Mesendoderm (in vitro differentiated cells): ENCODE data around the gene ADAMTS7.
"Not testable (repeated sequence)": the region's sequence is repeated elsewhere in the genome, so short reads cannot be mapped to it uniquely, and the experiment has no call there.

Experiments
- DNase-seq: peaks from one replicate; pipeline ENCODE4 v3.0.0; 2013
- H2AK5ac ChIP-seq: 2 replicates; pipeline ENCODE4 v1.6.1; 2013; ENCODE audit warnings: low read length, inconsistent platforms
- H2BK120ac ChIP-seq: 2 replicates; pipeline ENCODE4 v1.6.1; 2013; ENCODE audit warnings: low read depth, mild to moderate bottlenecking, low read length, moderate library complexity, mixed read lengths
- H2BK15ac ChIP-seq: replicated peaks from 2 replicates; pipeline ENCODE4 v1.6.1; 2013; ENCODE audit warnings: low read depth, mild to moderate bottlenecking, moderate library complexity
- H2BK5ac ChIP-seq: 2 replicates; pipeline ENCODE4 v1.6.1; 2013; ENCODE audit warnings: low read length, inconsistent platforms
- H3K18ac ChIP-seq: 2 replicates; pipeline ENCODE4 v1.6.1; 2013; ENCODE audit warnings: mild to moderate bottlenecking, low read length, mixed read lengths
- H3K23ac ChIP-seq: one replicate; pipeline ENCODE4 v1.6.1; 2013; ENCODE audit warnings: low read length
- H3K27ac ChIP-seq: 2 replicates; pipeline ENCODE4 v1.5.1; 2013; ENCODE audit warnings: low read depth, mild to moderate bottlenecking, inconsistent platforms, low read length, moderate library complexity
- H3K27me3 ChIP-seq: 2 replicates; pipeline ENCODE4 v1.6.1; 2013; ENCODE audit warnings: low read length, control low read depth, mild to moderate bottlenecking, inconsistent platforms; ENCODE audit not compliant: insufficient read depth, poor library complexity
- H3K36me3 ChIP-seq: 2 replicates; pipeline ENCODE4 v1.6.1; 2013; ENCODE audit warnings: low read length, inconsistent platforms; ENCODE audit not compliant: control insufficient read depth, insufficient read depth
- H3K4ac ChIP-seq: one replicate; pipeline ENCODE4 v1.6.1; 2013; ENCODE audit warnings: low read depth, mild to moderate bottlenecking, low read length, moderate library complexity
- H3K4me1 ChIP-seq: 2 replicates; pipeline ENCODE4 v1.6.1; 2013; ENCODE audit warnings: low read depth, low read length, inconsistent platforms; ENCODE audit not compliant: control insufficient read depth
- H3K4me2 ChIP-seq: 2 replicates; pipeline ENCODE4 v1.6.1; 2013; ENCODE audit warnings: low read length
- H3K4me3 ChIP-seq: 2 replicates; pipeline ENCODE4 v1.5.1; 2013; ENCODE audit warnings: mild to moderate bottlenecking, low read length
- H3K56ac ChIP-seq: one replicate; pipeline ENCODE4 v1.6.1; 2013; ENCODE audit warnings: low read length
- H3K79me1 ChIP-seq: 2 replicates; pipeline ENCODE4 v1.6.1; 2013; ENCODE audit warnings: low read length, inconsistent platforms
- H3K79me2 ChIP-seq: 2 replicates; pipeline ENCODE4 v1.6.1; 2013; ENCODE audit warnings: mild to moderate bottlenecking, low read length; ENCODE audit not compliant: control insufficient read depth, insufficient read depth
- H3K9ac ChIP-seq: 2 replicates; pipeline ENCODE4 v1.6.1; 2013; ENCODE audit warnings: low read length, inconsistent platforms
- H4K5ac ChIP-seq: one replicate; pipeline ENCODE4 v1.6.1; 2013; ENCODE audit warnings: low read length
- H4K8ac ChIP-seq: one replicate; pipeline ENCODE4 v1.6.1; 2013; ENCODE audit warnings: low read depth, mild to moderate bottlenecking, control low read depth, low read length, moderate library complexity
- WGBS: extraction: QIAGEN DNeasy Blood & Tissue Kit; methylation state at CpG from one replicate; pipeline ENCODE4 v1.1.7; 2013; ENCODE audit warnings: low lambda C conversion rate, missing lambda C conversion rate; ENCODE audit not compliant: insufficient coverage; ENCODE audit errors: extremely low coverage; 5-methylcytosine and 5-hydroxymethylcytosine counted together

ADAMTS7 gene

DNA sequence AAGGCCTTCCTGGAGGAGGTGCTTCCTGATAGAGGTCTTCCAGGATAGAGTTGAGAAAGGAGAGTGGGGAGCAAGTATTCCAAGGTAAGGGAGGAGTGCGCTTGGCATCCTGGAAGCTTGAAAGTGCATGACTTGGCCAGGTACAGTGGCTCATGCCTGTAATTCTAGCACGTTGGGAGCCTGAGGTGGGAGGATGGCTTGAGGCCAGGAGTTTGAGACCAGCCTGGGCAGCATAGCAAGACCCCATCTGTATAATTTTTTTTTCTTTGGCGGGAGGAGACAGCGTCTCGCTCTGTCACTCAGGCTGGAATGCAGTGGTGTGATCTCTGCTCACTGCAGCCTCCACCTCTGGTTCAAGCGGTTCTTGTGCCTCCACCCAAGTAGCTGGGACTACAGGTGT, 42.2 kb upstream of the ADAMTS7 start:
- no CpG with 5 or more reads among the region's 6 CpGs for WGBS
- Histone ChIP-seq H4K5ac (no peak overlapping the region), H3K9ac (no peak overlapping the region), H3K27me3 (no peaks in the 10 kb centered on the region), H3K4ac (no peak overlapping the region), H3K56ac (no peak overlapping the region), H3K4me2 (no peak overlapping the region), H4K8ac (no peak overlapping the region), H2BK5ac (no peak overlapping the region), H3K79me1 (no peaks in the 10 kb centered on the region), H2BK15ac (no peak overlapping the region), H2BK120ac (no peak overlapping the region), H3K4me1 (no peaks in the 10 kb centered on the region), H3K4me3 (no peak overlapping the region), H2AK5ac (no peak overlapping the region), H3K18ac (no peak overlapping the region), H3K27ac (no peak overlapping the region), H3K36me3 (no peaks in the 10 kb centered on the region), H3K23ac (no peak overlapping the region), H3K79me2 (no peaks in the 10 kb centered on the region)
- DNase-seq, result no peak

DNA sequence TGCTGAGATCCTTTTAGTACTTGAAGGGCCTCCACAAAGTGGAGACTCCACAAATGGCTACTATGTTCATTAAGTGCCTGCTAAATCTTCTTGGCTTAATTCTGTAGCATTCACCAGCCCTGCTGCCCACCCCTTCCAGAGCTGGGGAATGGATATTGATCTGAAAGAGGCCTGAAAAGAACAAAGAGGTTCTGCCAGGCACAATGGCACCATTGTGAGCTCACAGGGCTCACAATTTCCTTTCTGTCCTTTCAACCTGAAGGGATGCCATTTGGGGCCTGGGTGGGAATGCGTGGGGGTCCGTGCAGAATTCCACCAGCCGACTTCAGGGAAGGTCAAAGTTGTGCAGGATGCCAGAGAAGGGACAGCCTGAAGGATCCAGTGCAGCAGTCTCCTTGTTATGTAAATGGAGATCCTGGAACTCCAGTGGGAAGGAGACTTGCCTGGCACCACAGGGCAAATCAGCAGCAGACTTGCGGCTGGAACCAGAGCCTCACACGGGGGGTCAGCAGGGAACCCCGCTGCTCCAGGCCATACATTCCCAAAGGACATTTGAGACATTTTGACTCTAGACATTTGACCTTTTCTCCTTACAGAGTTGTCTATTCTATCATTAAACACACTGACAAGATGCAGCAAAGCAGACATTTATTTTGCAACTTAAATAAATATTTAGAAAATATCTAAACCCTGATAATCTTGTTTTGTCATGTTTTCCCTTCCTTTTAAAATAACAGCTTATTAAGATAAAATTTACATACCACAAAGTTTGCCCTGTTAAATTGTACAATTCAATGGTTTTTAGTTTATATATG, 39.9 kb upstream of the ADAMTS7 start:
- H3K4ac ChIP-seq, result no peak overlapping the region
- no peak overlapping the region for H3K9ac ChIP-seq
- no peak overlapping the region for H3K23ac ChIP-seq
- H2BK15ac ChIP-seq, result no peak overlapping the region
- H4K8ac ChIP-seq, result no peak overlapping the region
- no peaks in the 10 kb centered on the region for H3K27me3 ChIP-seq
- no peak overlapping the region for H2BK120ac ChIP-seq
- WGBS, result no CpG with 5 or more reads among the region's 6 CpGs
- no peak overlapping the region for H3K27ac ChIP-seq
- no peaks in the 10 kb centered on the region for H3K79me2 ChIP-seq
- H3K4me3 ChIP-seq, result no peak overlapping the region
- H3K56ac ChIP-seq, result no peak overlapping the region
- H3K4me2 ChIP-seq, result no peak overlapping the region
- no peaks in the 10 kb centered on the region for H3K79me1 ChIP-seq
- no peak overlapping the region for H3K18ac ChIP-seq
- H3K4me1 ChIP-seq, result no peaks in the 10 kb centered on the region
- H2BK5ac ChIP-seq, result no peak overlapping the region
- no peak for DNase-seq
- H2AK5ac ChIP-seq, result no peak overlapping the region
- no peak overlapping the region for H4K5ac ChIP-seq
- no peaks in the 10 kb centered on the region for H3K36me3 ChIP-seq

DNA sequence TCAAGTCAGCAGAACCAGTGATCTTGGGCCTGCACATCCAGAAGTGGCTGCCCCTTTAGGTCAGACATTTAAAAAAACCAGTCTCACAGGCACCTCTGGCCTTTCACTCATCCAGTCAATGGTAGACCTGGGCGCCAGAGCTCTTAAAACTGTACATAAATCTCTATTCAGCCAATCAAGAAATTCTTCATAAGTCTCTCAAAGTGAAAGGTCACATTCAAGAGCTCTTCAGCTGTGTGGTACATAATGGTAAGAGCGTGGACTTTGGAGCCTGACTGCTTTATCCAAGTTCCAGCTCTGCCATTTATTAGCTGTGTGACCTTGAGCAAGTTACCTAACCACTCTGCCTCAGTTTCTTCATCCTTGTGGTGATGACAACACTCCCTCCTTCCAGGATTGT, 39.1 kb upstream of the ADAMTS7 start:
- Histone ChIP-seq H3K9ac (no peak overlapping the region), H3K4ac (no peak overlapping the region), H3K4me1 (no peaks in the 10 kb centered on the region), H3K27me3 (no peaks in the 10 kb centered on the region), H3K18ac (no peak overlapping the region), H3K27ac (no peak overlapping the region), H3K79me1 (no peaks in the 10 kb centered on the region), H4K5ac (no peak overlapping the region), H3K36me3 (no peaks in the 10 kb centered on the region), H2BK15ac (no peak overlapping the region), H2AK5ac (no peak overlapping the region), H2BK5ac (no peak overlapping the region), H3K23ac (no peak overlapping the region), H4K8ac (no peak overlapping the region), H3K4me2 (no peak overlapping the region), H3K4me3 (no peak overlapping the region), H2BK120ac (no peak overlapping the region), H3K79me2 (no peaks in the 10 kb centered on the region), H3K56ac (no peak overlapping the region)
- no peak for DNase-seq
- no CpG with 5 or more reads among the region's 2 CpGs for WGBS

DNA sequence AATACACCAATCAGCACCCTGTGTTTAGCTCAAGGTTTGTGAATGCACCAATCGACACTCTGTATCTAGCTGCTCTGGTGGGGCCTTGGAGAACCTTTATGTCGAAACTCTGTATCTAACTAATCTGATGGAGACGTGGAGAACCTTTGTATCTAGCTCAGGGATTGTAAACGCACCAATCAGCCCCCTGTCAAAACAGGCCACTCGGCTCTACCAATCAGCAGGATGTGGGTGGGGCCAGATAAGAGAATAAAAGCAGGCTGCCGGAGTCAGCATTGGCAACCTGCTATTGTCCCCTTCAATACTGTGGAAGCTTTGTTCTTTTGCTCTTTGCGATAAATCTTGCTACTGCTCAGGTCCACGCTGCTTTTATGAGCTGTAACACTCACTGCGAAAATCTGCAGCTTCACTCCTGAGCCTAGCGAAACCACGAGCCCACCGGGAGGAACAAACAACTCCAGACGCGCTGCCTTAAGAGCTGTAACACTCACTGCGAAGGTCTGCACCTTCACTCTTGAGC, 36.2 kb upstream of the ADAMTS7 start:
- H3K56ac ChIP-seq, H2AK5ac ChIP-seq, H3K4me3 ChIP-seq, H4K8ac ChIP-seq, H3K79me1 ChIP-seq, H4K5ac ChIP-seq, H2BK15ac ChIP-seq, H3K36me3 ChIP-seq, H3K27me3 ChIP-seq, H3K27ac ChIP-seq, H3K4ac ChIP-seq, H2BK120ac ChIP-seq, DNase-seq, H3K9ac ChIP-seq, H3K18ac ChIP-seq, H3K4me1 ChIP-seq, H3K79me2 ChIP-seq, H3K23ac ChIP-seq, H3K4me2 ChIP-seq, H2BK5ac ChIP-seq: not testable (repeated sequence)
- WGBS, result no CpG with 5 or more reads among the region's 15 CpGs

DNA sequence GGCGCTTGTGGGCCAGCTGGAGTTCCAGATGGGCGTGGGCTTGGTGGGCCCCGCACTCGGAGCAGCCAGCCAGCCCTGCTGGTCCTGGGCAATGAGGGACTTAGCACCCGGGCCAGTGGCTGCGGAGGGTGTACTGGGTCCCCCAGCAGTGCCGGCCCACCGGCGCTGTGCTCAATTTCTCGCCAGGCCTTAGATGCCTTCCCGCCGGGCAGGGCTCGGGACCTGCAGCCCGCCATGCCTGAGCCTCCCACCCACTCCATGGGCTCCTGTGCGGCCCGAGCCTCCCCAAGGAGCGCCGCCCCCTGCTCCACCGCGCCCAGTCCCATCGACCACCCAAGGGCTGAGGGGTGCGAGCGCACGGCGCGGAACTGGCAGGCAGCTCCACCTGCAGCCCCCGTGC, 35.6 kb upstream of the ADAMTS7 start:
- not testable (repeated sequence) for H2BK120ac ChIP-seq, H3K23ac ChIP-seq, H3K4ac ChIP-seq, H3K27me3 ChIP-seq, H3K56ac ChIP-seq, H2BK5ac ChIP-seq, H3K4me3 ChIP-seq, H3K4me2 ChIP-seq, H2AK5ac ChIP-seq, H3K9ac ChIP-seq, H3K36me3 ChIP-seq, H3K4me1 ChIP-seq, H3K27ac ChIP-seq, H3K79me2 ChIP-seq, H4K5ac ChIP-seq, H3K18ac ChIP-seq, H4K8ac ChIP-seq, H2BK15ac ChIP-seq, DNase-seq, H3K79me1 ChIP-seq
- WGBS, result no CpG with 5 or more reads among the region's 27 CpGs

DNA sequence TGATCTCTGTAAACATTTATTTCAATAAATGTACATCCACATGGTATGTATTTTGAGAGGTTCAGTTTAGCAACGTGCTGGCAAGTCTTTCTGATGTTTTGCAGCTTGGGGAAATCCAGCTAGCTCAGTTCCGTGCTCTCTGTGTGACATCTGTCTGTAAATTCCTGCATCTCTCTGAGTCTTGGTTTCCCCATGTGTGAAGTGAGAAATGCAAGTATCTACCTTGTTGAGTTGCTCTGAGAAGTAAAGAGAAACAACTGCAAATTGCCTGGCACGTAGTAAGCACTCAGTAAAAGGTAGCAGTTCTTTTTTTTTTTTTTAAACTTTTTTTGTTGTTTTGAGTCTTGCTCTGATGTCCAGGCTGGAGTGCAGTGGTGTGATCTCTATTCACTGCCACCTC, 31.3 kb upstream of the ADAMTS7 start:
- H3K4me1 ChIP-seq, result no peaks in the 10 kb centered on the region
- no peak overlapping the region for H3K4me3 ChIP-seq
- H4K8ac ChIP-seq, result no peak overlapping the region
- H3K56ac ChIP-seq, result no peak overlapping the region
- DNase-seq, result no peak
- WGBS, result no CpG with 5 or more reads among the region's 3 CpGs
- H3K18ac ChIP-seq, result no peak overlapping the region
- no peaks in the 10 kb centered on the region for H3K36me3 ChIP-seq
- H3K27me3 ChIP-seq, result no peaks in the 10 kb centered on the region
- H3K27ac ChIP-seq, result no peak overlapping the region
- H3K23ac ChIP-seq, result no peak overlapping the region
- H2BK15ac ChIP-seq, result no peak overlapping the region
- no peak overlapping the region for H3K4ac ChIP-seq
- no peak overlapping the region for H2AK5ac ChIP-seq
- H2BK5ac ChIP-seq, result no peak overlapping the region
- no peak overlapping the region for H4K5ac ChIP-seq
- H3K79me2 ChIP-seq, result no peaks in the 10 kb centered on the region
- H3K4me2 ChIP-seq, result no peak overlapping the region
- no peak overlapping the region for H2BK120ac ChIP-seq
- no peak overlapping the region for H3K9ac ChIP-seq
- H3K79me1 ChIP-seq, result no peaks in the 10 kb centered on the region
